GM18873 (cell line): ENCODE results near the gene MICALL2.

Experiments
- ATAC-seq: cut with Tn5 transposase; IDR thresholded peaks from one replicate; pipeline ENCODE4 v1.9.1; 2021; ENCODE audit warnings: mild to moderate bottlenecking, moderate library complexity, moderate number of reproducible peaks; ENCODE audit not compliant: unreplicated experiment, low FRiP score

MICALL2 gene

DNA sequence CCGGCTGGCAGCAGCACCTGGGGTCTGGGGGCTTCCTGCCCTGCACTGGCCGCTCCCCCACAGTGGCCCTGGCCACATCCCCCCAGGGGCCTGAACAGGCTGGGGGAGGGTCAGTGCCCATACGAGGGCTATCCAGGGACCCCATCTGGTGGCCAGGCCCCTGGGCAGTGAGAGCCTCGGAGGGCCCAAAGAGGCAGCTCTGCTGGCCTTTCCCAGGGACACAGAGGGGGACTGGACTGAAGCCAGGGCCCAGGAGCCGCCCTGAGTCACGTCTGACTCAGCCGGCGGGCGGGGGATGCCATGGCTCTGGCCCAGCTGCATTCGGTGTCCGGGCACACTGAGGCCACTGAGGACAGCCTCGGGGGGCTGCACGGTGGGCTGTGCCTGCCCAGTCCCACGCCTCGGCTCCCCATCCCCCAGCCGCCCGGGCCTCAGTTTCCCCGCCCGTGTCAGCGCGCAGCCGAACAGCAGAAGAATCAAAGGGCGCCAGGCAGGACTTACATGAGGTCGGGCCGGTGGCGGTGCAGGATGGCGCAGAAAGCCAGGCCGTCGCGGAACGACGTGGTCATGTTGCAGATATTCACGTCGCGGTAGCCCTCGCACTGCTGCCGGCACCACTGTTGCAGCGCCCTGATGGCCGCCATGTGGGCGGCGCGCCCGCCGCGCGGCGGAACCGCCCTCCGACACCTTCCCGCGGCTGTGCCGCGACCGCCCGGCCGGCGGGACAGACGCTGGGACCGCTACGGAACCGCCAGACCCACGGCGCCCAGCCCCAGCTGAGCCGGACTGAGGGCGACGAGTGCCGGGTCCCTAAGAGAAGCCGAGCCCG, at the start of gene MICALL2:
Gene MICALL2, minus strand, starts transcription at position 788 of the 829 bp plus-strand sequence. Its CDS starts 144 bp downstream, at position 644.
- ATAC-seq = peak; percentile 15

DNA sequence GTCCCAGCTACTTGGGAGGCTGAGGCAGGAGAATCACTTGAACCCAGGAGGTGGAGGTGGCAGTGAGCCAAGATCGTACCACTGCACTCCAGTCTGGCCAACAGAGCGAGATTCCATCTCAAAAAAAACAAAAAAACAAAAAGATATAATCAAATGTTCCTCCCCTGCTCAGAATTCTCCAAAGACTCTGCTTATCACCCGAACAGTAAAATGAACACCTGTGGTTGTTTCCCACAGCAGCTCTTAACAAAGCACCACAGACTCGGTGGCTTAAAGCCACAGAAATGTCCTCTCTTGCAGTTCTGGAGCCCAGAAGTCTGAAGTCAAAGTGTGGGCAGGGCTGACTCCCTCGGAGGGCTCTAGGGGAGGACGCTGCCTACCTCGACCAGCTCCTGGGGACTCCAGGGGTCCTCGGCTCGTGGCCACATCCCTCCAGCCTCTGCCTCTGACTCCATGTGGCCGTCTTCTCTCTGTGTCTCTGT, 49.0 kb upstream of the MICALL2 start:
- ATAC-seq = no peak

DNA sequence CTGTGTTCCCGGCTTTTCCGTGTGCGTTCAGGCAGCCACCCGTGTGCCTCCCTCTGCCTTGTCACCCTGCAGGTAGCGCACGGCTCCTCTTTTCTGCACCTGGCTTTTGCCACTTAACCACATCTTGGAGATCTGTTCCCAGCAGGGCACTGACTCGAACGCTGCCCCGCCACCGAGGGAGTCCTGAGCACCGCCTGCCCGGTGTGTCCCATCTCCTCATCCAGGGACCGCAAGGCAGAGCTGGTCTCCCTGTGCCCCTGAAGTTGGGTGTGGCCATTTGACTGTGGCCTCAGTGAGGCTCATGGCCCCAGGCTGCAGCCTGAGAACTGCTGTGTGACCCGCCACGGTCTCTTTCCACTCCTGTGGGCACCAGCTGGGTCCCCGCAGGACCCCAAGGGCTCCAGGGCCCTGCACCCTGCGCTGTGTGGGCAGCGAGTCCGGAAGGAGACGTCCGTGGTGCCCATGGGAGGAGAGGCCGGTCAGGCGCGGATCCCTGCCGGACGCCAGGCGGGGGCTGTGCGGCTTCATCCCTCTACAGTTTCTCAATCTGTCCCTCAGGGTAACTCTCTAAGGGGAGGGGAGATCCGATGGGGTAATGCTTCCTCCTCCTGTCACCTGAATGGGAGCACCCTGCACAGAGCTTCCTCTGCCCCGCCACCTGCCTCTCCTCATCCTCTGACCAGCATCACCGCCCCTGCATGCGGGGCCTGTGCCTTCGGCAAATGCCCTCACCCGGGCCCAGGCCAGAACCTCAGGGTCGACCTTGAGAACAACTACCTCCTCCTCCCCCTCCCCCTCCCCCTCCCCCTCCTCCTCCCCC, 46.7 kb upstream of the MICALL2 start:
- no peak for ATAC-seq

DNA sequence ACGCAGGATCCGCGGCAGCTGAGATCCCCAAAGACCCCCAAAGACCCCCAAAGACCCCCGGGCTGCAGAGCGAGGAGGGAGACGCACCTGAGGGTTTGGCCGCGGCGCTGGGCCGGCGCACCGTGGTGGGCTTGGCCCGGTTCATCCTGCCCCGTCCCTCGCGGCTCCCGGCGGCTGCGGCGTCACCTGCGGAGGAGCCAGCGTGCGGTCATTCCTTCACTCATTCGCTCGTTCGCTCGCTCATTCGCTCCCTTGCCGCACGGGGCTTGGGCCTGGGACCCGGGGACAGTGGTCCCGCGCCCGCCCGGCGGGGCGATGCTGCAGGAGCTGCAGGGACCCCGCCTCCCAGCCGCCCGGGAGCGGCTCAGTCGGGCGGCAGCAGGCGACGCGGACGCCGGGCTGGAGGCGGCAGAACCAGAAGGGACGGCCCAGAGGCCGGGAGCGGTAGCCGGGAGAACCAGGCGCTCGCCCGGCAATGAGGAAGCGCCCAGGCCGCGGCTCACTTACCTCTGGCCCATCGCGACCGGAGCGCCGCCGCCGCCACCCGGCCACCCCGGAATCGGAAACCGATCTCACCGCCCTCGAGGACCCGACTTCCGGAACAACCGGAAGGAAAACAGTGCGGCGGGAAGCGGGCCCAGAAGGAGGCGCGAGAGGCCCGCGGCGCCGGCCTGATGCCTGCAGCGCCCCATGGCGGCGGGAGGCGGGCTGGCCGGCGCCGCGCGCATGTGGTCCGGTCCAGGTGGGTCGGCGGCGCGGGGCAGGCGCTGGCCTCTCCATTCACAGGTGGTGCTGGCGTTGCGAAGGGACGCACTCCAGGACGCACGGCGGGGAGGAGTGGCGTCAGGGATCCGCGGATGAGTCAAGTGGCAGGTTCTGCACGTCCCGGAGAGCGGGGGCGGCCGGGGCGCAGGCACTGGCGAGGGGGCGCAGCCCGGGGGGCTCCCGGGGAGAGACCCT, 44.8 kb upstream of the MICALL2 start, which contains the start of gene INTS1:
Gene INTS1, minus strand, starts transcription at position 574 of the 960 bp plus-strand sequence. Its CDS starts 429 bp downstream, at position 145.
- ATAC-seq = peak; percentile 59

DNA sequence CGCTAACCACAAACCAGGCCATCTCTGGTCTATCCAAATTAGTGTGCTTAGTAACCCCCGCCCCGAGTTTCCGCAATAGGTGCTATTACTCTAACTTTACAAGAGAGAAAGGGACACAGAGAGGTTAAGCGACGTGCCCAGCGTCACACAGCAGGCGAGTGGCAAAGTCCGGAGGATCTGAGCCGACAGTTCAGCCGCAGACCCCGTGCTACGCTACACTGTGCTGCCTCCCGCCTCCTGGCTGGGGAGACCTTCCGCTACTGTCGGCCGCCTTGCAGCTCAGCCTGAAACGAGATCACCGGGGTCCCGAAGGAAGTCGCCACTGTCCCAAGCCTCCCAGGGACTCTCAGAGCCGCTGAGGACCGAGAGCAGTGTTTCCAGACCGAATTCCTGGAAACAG, 44.1 kb upstream of the MICALL2 start:
- ATAC-seq = no peak

DNA sequence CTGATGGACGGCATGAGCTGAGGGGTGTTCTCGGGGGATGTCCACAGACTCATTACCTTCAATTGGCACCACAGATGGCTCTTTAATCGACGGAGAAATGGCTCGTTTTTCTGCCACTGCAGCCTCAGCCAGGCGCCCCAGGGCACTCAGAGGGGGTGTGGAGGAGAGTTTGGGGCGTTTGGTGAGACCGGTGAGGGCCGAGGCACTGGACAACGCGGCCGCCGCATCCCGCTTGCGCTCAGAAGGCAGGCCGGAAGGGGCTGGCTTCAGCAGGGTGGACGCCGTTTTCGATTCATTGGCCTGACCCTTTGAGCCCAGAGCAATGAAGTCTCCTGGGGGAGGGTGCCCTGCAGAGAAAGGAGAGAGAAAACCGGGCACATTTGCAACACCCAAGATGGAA, 43.6 kb upstream of the MICALL2 start:
- no peak for ATAC-seq

DNA sequence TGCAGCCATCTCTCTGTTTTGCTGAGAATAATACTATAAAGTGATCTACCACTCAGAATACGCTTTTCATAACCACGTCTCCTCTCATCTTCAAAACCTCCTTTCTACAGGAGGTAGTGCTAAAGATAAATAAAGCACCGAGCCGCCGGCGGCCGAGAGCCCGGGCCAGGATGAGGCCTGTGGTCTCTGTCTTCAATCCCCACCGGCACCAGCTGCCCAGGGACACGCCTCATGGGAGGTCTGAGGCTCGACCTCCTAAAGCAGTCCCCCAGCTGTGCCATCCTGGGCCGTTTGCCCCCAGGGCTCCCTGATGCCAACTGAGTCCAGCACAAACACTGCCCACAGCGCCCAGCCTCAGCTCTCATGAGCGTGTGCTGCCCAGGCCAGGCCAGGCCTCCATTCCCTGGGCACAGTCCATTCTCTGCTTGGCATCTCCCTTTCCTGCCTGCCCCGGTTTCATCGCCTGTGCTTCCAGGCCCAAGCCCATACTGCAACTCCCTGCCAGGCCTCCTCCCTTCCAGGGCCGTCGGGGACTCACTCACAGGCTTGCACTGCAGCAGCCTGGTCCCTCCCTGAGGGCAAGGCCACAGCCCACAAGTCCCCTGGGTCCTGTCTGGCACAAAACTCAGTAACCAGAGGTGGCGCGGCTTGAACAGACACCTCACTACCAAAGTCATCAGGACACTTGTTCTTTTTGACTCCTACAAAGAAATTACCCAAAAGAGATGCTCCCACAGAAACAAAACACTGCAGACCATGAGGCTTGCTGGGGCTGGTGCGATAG, 42.4 kb upstream of the MICALL2 start:
- no peak for ATAC-seq

DNA sequence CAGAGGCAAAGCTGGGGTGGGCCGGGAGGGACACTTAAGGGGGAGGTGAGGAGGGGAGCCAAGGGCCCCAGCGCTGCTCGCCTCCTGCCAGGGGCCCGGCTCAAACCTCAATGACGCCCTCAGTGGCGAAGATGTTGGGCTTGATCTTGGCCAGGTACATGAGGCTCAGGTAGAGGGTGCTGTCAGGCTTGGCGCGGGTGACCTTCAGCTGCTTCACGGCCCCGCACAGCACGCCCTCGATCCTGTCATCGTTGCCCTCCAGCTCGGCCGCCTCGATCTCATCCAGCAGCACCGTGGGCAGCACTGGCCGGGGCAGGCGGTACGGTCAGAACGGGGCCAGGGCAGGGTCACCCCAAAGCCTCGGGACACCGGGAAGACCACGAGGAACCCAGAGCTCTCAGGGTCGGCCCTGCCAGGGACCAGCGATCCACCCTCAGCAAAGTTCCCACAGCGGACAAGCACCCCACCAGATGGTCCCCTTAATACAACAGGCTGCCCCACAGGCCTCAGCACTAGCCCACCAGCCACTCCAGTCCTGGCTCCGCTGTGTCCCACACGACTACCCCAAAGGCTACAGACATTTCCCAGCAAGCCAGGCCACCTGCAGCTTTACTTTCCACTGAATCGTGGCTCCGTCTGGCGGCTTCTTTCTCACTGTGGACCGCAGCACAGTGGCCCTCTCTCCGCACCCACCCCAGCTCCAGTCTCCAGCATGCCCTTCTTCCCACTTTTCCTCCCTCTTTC, 41.0 kb upstream of the MICALL2 start:
- ATAC-seq = no peak

DNA sequence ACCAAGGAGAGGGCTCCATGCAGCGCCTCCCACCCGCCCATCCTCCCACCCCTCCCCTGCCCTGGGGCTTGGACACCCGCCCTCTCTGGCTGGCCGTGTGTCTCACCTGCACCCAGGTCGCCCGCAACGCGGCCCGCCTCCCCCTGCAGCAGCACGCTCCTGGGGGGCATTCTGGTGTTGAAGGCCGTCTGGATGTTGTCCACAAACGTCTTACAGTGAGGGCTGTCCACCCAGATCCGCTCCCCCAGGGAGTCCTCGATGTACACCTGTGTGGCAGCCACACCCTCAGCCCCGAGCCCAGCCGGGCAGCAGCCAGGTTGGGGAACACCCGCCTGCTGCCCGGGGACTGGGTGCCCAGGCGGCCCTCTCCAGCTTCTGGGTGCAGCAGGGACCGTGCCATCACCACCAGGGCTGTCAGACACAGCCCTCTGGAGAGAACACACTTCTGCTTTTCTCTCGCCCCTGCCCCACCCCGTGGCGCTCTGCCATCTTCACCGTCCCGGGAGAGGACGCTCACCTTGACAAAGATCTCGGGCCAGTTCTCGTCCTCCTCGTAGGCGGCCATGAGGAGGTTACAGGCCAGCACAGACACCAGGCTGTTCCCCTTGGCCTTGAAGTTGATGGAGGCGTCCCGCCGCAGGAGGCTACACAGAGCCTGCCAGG, 40.2 kb upstream of the MICALL2 start:
- ATAC-seq = no peak

DNA sequence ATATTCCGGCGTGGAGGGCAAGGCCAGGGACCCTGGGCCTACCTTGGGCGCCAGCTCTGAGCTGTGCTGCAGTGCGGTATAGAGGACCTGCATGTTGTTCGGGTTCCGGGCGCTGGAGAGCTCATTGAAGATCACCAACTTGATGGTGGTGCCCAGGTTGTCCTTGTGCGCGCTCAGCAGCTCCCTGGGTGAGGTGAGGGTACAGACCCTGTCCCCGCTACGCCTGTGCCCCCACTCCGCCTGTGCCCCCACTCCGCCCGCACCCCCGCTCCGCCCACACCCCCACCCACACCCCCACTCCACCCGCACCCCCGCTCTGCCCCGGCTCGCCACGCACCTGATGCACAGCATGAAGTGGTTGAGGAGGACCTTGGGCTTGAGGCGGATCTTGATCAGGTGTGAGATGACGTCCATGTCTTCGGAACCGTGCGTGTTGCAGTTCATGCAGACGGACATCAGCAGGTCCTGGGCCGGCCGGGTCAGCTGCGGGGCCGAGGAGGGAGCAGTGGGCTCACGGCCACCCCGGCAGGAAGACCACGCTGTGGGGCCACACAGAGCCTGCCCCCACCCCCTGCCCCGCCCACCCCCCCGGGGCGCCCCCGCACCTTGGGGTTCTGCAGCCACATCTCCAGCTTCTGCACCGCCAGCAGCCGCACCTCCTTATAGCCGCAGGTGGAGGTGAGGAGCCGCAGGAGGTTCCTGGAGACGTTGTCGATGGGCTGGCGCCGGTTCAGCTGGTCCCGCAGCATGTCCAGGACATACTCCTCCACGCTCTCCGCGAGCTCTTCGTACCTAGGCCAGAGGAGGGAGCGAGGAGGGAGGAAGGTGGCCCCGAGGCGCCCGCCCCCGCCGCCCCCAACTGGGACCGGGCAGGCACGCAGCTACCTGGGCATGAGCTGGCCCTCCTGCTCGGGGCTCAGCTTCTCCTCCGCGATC, 39.4 kb upstream of the MICALL2 start:
- no peak for ATAC-seq

DNA sequence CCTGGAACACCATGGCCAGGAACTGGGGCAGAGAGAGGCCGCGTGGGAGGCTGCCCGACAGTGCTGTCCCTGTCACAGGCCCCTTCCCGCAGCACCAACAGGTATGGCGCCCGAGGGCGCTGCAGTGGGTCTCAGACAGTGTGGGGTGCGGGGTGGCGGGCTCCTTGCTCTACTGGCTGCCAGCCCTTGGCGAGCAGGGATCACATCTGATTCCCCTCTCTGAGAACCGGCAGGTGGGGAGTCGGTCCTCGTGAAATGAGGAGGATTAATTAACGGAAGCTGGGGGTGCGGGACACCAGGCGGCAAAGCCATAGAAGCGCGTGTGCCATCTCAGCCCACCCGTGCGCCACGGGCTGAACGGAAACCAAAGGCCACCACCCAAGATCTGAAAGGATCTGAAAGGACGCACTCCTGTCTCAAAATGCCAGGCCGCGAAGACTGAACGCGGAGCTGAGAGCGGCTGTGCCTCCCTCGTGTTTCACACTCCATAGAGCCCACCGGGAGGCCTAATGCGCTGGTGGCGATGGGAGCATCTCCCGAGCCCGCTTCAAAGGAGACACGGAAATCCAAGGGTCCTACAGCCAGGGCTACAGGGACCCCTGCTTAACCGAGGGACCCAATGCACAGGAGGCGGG, 38.1 kb upstream of the MICALL2 start:
- no peak for ATAC-seq

DNA sequence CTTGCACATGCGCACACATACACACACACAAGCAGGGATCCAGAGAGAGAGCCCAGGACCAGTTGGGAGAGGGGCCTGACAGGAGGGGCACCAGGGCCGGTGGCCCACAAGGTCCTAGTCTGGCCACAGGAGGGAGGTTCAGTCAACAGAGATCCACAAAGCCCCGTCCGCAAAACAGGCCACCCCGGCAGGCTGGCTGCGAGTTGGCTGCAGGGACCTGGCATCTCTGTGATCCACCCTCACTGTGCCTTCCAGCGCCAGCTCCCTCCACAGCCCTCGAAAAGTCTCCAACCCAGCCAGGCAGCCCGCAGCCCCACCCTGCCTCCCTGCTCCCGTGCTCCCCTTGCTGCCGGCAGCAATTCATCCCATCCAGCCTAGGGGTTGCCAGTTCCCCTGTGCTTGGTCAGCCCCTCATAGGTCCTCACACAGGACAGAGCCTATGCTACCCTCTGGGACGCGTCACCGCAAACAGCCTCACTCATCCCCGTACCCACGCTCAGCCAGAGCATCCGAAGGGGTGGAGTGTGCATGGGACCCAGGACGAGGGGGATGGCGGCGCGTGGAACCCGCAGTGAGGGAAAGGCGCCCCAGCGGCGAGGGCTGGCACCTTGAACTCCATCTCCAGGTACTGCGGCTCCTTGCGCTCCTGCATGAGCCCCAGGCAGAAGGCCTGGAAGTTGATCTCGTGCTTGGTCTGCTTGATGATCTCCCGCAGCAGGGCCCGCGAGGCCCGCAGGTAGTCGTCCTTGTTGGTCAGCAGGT, 37.4 kb upstream of the MICALL2 start:
- ATAC-seq = no peak

DNA sequence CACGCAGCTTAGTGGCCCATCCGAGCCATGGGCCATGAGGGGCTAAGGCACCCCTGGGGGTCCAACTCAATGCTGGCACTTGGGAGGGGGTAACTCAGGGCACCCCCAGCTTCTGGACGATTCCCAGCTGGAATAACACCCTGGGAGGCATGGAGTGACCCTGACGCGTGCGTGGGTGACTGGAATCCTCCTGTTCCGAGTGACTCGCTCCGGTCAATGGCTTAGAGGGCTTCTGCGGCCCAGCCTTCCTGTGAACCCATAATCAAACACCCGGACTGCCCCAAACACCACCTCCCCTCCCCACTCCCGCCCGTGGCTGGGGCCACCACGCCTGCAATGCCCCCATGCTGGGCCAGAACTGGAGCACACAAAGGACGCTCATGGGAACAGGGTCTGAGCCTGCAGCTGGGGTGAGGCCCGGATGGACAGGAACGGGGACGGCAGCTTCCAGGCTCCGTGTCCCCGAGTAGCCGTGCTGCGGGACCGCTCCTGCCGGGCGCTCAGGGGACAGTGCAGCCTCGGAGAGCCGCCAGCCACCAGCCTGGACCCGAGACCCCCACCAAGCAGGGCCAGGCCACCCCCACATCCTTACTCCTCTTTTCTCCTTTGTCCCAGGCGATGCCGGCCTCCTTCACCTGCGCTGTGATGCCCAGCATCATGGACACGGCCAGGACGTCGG, 36.4 kb upstream of the MICALL2 start:
- ATAC-seq = no peak

DNA sequence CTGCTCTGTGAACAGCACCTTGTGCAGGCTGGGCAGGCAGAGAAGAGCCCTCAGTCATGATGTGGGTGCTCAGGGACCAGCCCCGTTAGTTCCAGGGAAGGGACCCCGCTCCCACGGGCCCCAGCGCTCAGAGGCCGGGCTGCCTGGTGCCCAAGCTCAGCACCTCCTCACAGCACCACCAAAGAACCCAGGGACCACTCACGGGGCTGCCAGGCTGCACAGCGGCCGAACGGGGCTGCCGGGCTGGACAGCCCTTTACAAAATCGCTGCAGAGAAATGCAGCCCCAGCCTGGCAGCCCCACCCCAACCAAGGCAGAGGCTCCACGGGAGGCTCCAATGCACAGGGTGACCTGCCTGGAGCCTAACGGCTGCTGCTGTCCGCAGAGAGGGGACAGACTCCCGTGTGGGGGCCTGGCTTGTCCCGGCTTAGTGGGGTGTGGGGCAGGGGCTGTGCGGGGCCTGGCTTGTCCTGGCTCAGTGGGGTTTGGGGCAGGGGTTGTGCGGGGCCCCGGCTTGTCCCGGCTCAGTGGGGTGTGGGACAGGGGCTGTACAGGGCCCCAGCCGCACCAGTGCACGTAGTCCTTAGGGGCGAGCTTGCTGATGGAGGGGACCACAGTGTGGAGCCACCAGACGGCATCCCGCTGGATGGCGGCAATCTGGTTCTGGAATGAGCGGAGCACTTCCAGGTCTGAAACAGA, 35.7 kb upstream of the MICALL2 start:
- no peak for ATAC-seq

DNA sequence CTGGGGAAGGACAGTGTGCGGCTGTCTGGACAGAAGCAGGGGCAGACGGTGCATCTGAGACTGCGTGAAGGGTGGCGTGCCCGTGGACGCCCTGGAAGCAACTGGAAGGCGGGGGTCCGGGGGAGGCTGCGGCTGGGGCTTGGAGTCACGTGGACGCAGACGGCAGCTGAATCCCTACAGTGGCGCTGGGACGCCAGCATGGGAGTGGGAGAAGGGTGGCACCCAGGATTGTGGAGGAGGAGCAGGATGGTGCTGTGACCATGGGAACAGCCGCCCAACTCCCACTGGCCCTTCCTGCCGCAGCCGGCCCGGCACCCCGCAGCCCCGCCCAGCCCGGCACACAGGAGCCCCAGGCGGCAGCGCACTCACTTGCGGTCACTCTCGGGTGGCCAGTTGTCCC, 35.2 kb upstream of the MICALL2 start:
- ATAC-seq = no peak
